A549 treated with DMSO at 1 μM for 4 hours (cell line): ENCODE data around the gene FAM210A. TPM values are rescaled to one million over a fixed set of nuclear protein-coding genes. Genes with fewer than 3 reads are reported as not detected.

ENCODE experiments used
- total RNA-seq: library from RNA; stranded (reverse); fragments of 200-300 nt; extraction: Qiagen RNA extraction; gene quantifications from 5 replicates; pipeline ENCODE4 v1.2.3, GENCODE V29; 2022; ENCODE audit warnings: low read depth

Gene FAM210A, protein sequence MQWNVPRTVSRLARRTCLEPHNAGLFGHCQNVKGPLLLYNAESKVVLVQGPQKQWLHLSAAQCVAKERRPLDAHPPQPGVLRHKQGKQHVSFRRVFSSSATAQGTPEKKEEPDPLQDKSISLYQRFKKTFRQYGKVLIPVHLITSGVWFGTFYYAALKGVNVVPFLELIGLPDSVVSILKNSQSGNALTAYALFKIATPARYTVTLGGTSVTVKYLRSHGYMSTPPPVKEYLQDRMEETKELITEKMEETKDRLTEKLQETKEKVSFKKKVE
- total RNA-seq, result 20.6 to 28.7 TPM (median 25.7 TPM) in 5 replicates

GRCh38 chr18:13726232-13726971 lies at the start of gene FAM210A, which contains the start of gene RNMT:
FAM210A (minus strand) TSS chr18:13726558; CDS start chr18:13682077, 44,481 bp downstream.
RNMT (plus strand) TSS chr18:13726673; CDS start chr18:13731518, 4,845 bp downstream.

Other genes with a start within 250 kb of the FAM210A start
- gene RNMT, start 115 bp upstream of the FAM210A start, total RNA-seq, result 18.7 to 24.0 TPM (median 21.6 TPM) in 5 replicates
- not detected in 5 replicates for gene MC5R, start 97.6 kb upstream of the FAM210A start, total RNA-seq
- gene MC2R, start 189.0 kb upstream of the FAM210A start, total RNA-seq, result not detected in 5 replicates